ENCODE measurements around the gene APOLD1. TPM values are rescaled to one million over a fixed set of nuclear protein-coding genes. Genes with fewer than 3 reads are reported as not detected.

Gene APOLD1
- polyA plus RNA-seq, 1 donor from 2014 or later: 1.1 TPM

DNA sequence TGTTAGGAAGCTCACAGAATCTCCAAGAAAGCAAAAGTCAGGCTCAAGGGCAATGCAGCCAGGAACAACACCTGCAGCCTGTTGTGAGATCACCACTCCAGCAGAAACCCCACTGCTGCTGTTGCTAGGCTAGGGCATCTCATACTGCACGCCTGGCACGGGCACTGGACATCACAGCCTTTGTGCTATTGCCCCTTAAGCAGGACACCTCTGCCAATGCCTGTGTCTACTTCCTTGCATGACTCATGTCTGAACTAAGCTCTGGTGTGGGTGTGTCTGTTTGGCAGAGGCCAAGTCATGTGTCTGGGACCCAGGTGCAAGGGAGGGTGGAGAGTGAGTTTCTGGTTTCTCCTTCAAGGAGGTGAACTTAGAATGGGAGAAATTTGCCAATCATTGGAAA, 17.7 kb downstream of the APOLD1 start:
- no peak overlapping the region for H3K9ac ChIP-seq (ENCODE audit: low read length)
- TF ChIP-seq, protein P1, sequence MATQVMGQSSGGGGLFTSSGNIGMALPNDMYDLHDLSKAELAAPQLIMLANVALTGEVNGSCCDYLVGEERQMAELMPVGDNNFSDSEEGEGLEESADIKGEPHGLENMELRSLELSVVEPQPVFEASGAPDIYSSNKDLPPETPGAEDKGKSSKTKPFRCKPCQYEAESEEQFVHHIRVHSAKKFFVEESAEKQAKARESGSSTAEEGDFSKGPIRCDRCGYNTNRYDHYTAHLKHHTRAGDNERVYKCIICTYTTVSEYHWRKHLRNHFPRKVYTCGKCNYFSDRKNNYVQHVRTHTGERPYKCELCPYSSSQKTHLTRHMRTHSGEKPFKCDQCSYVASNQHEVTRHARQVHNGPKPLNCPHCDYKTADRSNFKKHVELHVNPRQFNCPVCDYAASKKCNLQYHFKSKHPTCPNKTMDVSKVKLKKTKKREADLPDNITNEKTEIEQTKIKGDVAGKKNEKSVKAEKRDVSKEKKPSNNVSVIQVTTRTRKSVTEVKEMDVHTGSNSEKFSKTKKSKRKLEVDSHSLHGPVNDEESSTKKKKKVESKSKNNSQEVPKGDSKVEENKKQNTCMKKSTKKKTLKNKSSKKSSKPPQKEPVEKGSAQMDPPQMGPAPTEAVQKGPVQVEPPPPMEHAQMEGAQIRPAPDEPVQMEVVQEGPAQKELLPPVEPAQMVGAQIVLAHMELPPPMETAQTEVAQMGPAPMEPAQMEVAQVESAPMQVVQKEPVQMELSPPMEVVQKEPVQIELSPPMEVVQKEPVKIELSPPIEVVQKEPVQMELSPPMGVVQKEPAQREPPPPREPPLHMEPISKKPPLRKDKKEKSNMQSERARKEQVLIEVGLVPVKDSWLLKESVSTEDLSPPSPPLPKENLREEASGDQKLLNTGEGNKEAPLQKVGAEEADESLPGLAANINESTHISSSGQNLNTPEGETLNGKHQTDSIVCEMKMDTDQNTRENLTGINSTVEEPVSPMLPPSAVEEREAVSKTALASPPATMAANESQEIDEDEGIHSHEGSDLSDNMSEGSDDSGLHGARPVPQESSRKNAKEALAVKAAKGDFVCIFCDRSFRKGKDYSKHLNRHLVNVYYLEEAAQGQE (IDR thresholded peaks at IDR 0.05; ENCODE audit: borderline replicate concordance): no peak
- TF ChIP-seq EP300 (conservative IDR thresholded peaks at IDR 0.05; ENCODE audit: poor library complexity, severe bottlenecking): no peak
- no peak for TF ChIP-seq POLR2AphosphoS5 (IDR thresholded peaks at IDR 0.05)
- no peak for TF ChIP-seq SMC3 (conservative IDR thresholded peaks at IDR 0.05; ENCODE audit: poor library complexity)
- TF ChIP-seq RAD21 (conservative IDR thresholded peaks at IDR 0.05): no peak
- TF ChIP-seq MXI1 (conservative IDR thresholded peaks at IDR 0.05; ENCODE audit: poor library complexity, severe bottlenecking): no peak
- no peak for TF ChIP-seq EZH2 (IDR thresholded peaks at IDR 0.05; ENCODE audit: borderline replicate concordance, insufficient read depth, low read length, poor library complexity, severe bottlenecking)
- no peak for TF ChIP-seq CTCF (IDR thresholded peaks at IDR 0.05; ENCODE audit: poor library complexity, severe bottlenecking)
- no peak for TF ChIP-seq TAF1 (IDR thresholded peaks at IDR 0.05; ENCODE audit: low read depth)
- H3K27me3 ChIP-seq (ENCODE audit: insufficient read depth, low read depth, low read length): no peaks in the 10 kb centered on the region
- no peaks in the 10 kb centered on the region for H3K9me3 ChIP-seq (ENCODE audit: low read length)
- H3K36me3 ChIP-seq (ENCODE audit: insufficient read depth, low read length): no peaks in the 10 kb centered on the region
- H2AFZ ChIP-seq (ENCODE audit: low read depth, low read length): no peak overlapping the region
- H3K4me3 ChIP-seq (ENCODE audit: low read length): no peak overlapping the region
- H4K20me1 ChIP-seq (ENCODE audit: insufficient read depth): no peaks in the 10 kb centered on the region
- H3F3A ChIP-seq (ENCODE audit: insufficient read depth, low read length, poor library complexity, severe bottlenecking): no peaks in the 10 kb centered on the region
- H3K4me2 ChIP-seq (ENCODE audit: low read length): no peak overlapping the region
- no peak overlapping the region for H3K27ac ChIP-seq (ENCODE audit: low read length)
- no peaks in the 10 kb centered on the region for H3K79me2 ChIP-seq (replicated peaks; ENCODE audit: insufficient read depth, low read length)
- no peaks in the 10 kb centered on the region for H3K9me2 ChIP-seq (ENCODE audit: insufficient read depth, low read length)

- H3K9ac ChIP-seq (ENCODE audit: low read length): no peak overlapping the region
- H3F3A ChIP-seq (ENCODE audit: insufficient read depth, low read length, poor library complexity, severe bottlenecking): no peaks in the 10 kb centered on the region
- TF ChIP-seq, protein P1 (IDR thresholded peaks at IDR 0.05; ENCODE audit: borderline replicate concordance): no peak
- TF ChIP-seq RAD21 (conservative IDR thresholded peaks at IDR 0.05): no peak
- TF ChIP-seq POLR2AphosphoS5 (IDR thresholded peaks at IDR 0.05): no peak
- TF ChIP-seq MXI1 (conservative IDR thresholded peaks at IDR 0.05; ENCODE audit: poor library complexity, severe bottlenecking): no peak
- TF ChIP-seq CTCF (IDR thresholded peaks at IDR 0.05; ENCODE audit: poor library complexity, severe bottlenecking): no peak
- TF ChIP-seq TAF1 (IDR thresholded peaks at IDR 0.05; ENCODE audit: low read depth): no peak
- TF ChIP-seq SMC3 (conservative IDR thresholded peaks at IDR 0.05; ENCODE audit: poor library complexity): no peak
- no peak for TF ChIP-seq EZH2 (IDR thresholded peaks at IDR 0.05; ENCODE audit: borderline replicate concordance, insufficient read depth, low read length, poor library complexity, severe bottlenecking)
- TF ChIP-seq EP300 (conservative IDR thresholded peaks at IDR 0.05; ENCODE audit: poor library complexity, severe bottlenecking): no peak
- H3K36me3 ChIP-seq (ENCODE audit: insufficient read depth, low read length): no peaks in the 10 kb centered on the region
- H3K4me3 ChIP-seq (ENCODE audit: low read length): no peak overlapping the region
- H2AFZ ChIP-seq (ENCODE audit: low read depth, low read length): no peak overlapping the region
- H3K4me2 ChIP-seq (ENCODE audit: low read length): no peak overlapping the region
- H3K27me3 ChIP-seq (ENCODE audit: insufficient read depth, low read depth, low read length): no peaks in the 10 kb centered on the region
- no peaks in the 10 kb centered on the region for H4K20me1 ChIP-seq (ENCODE audit: insufficient read depth)
- no peak overlapping the region for H3K27ac ChIP-seq (ENCODE audit: low read length)
- no peaks in the 10 kb centered on the region for H3K9me2 ChIP-seq (ENCODE audit: insufficient read depth, low read length)
- no peaks in the 10 kb centered on the region for H3K79me2 ChIP-seq (replicated peaks; ENCODE audit: insufficient read depth, low read length)
- H3K9me3 ChIP-seq (ENCODE audit: low read length): no peaks in the 10 kb centered on the region
These were observed 18.6 kb downstream of the APOLD1 start for GRCh38 chr12:12804011-12804410.

All from neural cell (in vitro differentiated cells).